Measurements from ENCODE around the gene ARID1A.

GRCh38 chr1:26686795-26687194 lies 9.0 kb upstream of the ARID1A start:
- TF ChIP-seq EZH2 (IDR thresholded peaks at IDR 0.05; ENCODE audit: low read length, missing control alignments) (no peak), CTCF (conservative IDR thresholded peaks at IDR 0.05 in 1 of 2, IDR thresholded peaks at IDR 0.05 in 1 of 2; ENCODE audit: low read depth in 1 of 2, low read length in 2 of 2) (no peak)
